WTC11 (cell line): ENCODE results near the gene P4HB. TPM values are rescaled to one million over a fixed set of nuclear protein-coding genes. Genes with fewer than 3 reads are reported as not detected.

Experiments used
- ATAC-seq: fragments of 200-7000 bp; cut with Tn5 transposase; 2 replicates; pipeline ENCODE4 v1.10.0; 2021; ENCODE audit warnings: mild to moderate bottlenecking, moderate library complexity
- CTCF ChIA-PET: fragments of 300-600 bp; sonication (Branson Sonifier 250); formaldehyde crosslinking; loops from one replicate; lab custom pipeline; 2021; ENCODE audit warnings: antibody characterized with exemption; lab: Charles Lee
- POLR2A ChIA-PET: fragments of 350-600 bp; sonication (Branson Sonifier 250); formaldehyde crosslinking; loops from one replicate; lab custom pipeline; 2021; ENCODE audit warnings: antibody characterized with exemption; lab: Charles Lee
- DNase-seq: peaks from one replicate; pipeline ENCODE4 v3.0.0; 2021; ENCODE audit warnings: low spot score
- H3K27ac Mint-ChIP-seq: 2 replicates; pipeline ENCODE4 v1.8.0; 2021; ENCODE audit warnings: mixed read lengths
- H3K27me3 Mint-ChIP-seq: 2 replicates; pipeline ENCODE4 v1.8.0; 2021; ENCODE audit warnings: low read depth, mild to moderate bottlenecking, moderate library complexity, mixed read lengths
- H3K36me3 Mint-ChIP-seq: 2 replicates; pipeline ENCODE4 v1.8.0; 2021; ENCODE audit warnings: mixed read lengths
- H3K4me1 Mint-ChIP-seq: 2 replicates; pipeline ENCODE4 v1.8.0; 2022; ENCODE audit warnings: mixed read lengths
- H3K4me3 Mint-ChIP-seq: 2 replicates; pipeline ENCODE4 v1.8.0; 2021; ENCODE audit warnings: mild to moderate bottlenecking, moderate library complexity, mixed read lengths
- H3K9me3 Mint-ChIP-seq: 2 replicates; pipeline ENCODE4 v1.8.0; 2021; ENCODE audit warnings: mixed read lengths
- ATF1 ChIP-seq: sonication (generic); formaldehyde crosslinking; IDR thresholded peaks from 2 replicates; pipeline ENCODE4 v1.8.1; 2023; ENCODE audit warnings: mild to moderate bottlenecking, moderate library complexity, missing genetic modification reagents
- CREB1 ChIP-seq: sonication (generic); formaldehyde crosslinking; IDR thresholded peaks from 2 replicates; pipeline ENCODE4 v1.8.0; 2023; ENCODE audit warnings: mild to moderate bottlenecking, missing genetic modification reagents
- ETV6 ChIP-seq: sonication (generic); formaldehyde crosslinking; IDR thresholded peaks from 2 replicates; pipeline ENCODE4 v1.8.1; 2022; ENCODE audit warnings: mild to moderate bottlenecking, missing genetic modification reagents
- KAT7 ChIP-seq: sonication (generic); formaldehyde crosslinking; IDR thresholded peaks from 2 replicates; pipeline ENCODE4 v1.8.1; 2023; ENCODE audit warnings: missing genetic modification reagents, mild to moderate bottlenecking, borderline replicate concordance
- NFE2L1 ChIP-seq: sonication (generic); formaldehyde crosslinking; IDR thresholded peaks from 2 replicates; pipeline ENCODE4 v1.8.1; 2023; ENCODE audit warnings: missing genetic modification reagents
- NR1H2 ChIP-seq: sonication (generic); formaldehyde crosslinking; IDR thresholded peaks from 2 replicates; pipeline ENCODE4 v1.9.0; 2021; ENCODE audit warnings: mild to moderate bottlenecking, moderate library complexity, missing genetic modification reagents
- RELA ChIP-seq: sonication (generic); formaldehyde crosslinking; IDR thresholded peaks from 2 replicates; pipeline ENCODE4 v1.8.1; 2022; ENCODE audit warnings: missing genetic modification reagents, mild to moderate bottlenecking, borderline replicate concordance
- RORB ChIP-seq: fragments of 250-450 bp; sonication (Bioruptor Pico); IDR thresholded peaks from 2 replicates; pipeline ENCODE4 v1.9.0; 2021; ENCODE audit warnings: mild to moderate bottlenecking
- SMAD4 ChIP-seq: sonication (generic); formaldehyde crosslinking; IDR thresholded peaks from 2 replicates; pipeline ENCODE4 v1.8.0; 2022; ENCODE audit warnings: mild to moderate bottlenecking, missing genetic modification reagents
- TCF7 ChIP-seq: sonication (generic); formaldehyde crosslinking; IDR thresholded peaks from 2 replicates; pipeline ENCODE4 v1.8.0; 2022; ENCODE audit warnings: mild to moderate bottlenecking, low read depth, missing genetic modification reagents, moderate library complexity
- TP53 ChIP-seq: sonication (generic); formaldehyde crosslinking; IDR thresholded peaks from 2 replicates; pipeline ENCODE4 v1.8.1; 2023; ENCODE audit warnings: mild to moderate bottlenecking, missing genetic modification reagents
- ZBTB21 ChIP-seq: sonication (generic); formaldehyde crosslinking; IDR thresholded peaks from 2 replicates; pipeline ENCODE4 v1.8.1; 2023; ENCODE audit warnings: mild to moderate bottlenecking, missing genetic modification reagents, borderline replicate concordance
- ZNF121 ChIP-seq: sonication (generic); formaldehyde crosslinking; IDR thresholded peaks from 2 replicates; pipeline ENCODE4 v1.8.0; 2023; ENCODE audit warnings: missing genetic modification reagents
- ZNF263 ChIP-seq: sonication (generic); formaldehyde crosslinking; IDR thresholded peaks from 2 replicates; pipeline ENCODE4 v1.8.1; 2022; ENCODE audit warnings: low read depth, mild to moderate bottlenecking, moderate library complexity, missing genetic modification reagents
- ZNF317 ChIP-seq: sonication (generic); formaldehyde crosslinking; IDR thresholded peaks from 2 replicates; pipeline ENCODE4 v1.8.1; 2023; ENCODE audit warnings: low read depth, mild to moderate bottlenecking, moderate library complexity, missing genetic modification reagents, borderline replicate concordance
- ZNF396 ChIP-seq: fragments of 250-450 bp; sonication (Bioruptor Pico); IDR thresholded peaks from 2 replicates; pipeline ENCODE4 v1.8.0; 2021; ENCODE audit warnings: mild to moderate bottlenecking, moderate library complexity, borderline replicate concordance
- ZNF671 ChIP-seq: fragments of 250-450 bp; sonication (Bioruptor Pico); IDR thresholded peaks from 2 replicates; pipeline ENCODE4 v1.8.0; 2021; ENCODE audit warnings: mild to moderate bottlenecking
- total RNA-seq: library from RNA; stranded (reverse); gene quantifications from 3 replicates; pipeline ENCODE4 v1.2.3, GENCODE V29; 2021
- TF ChIP-seq, protein P1 (sequence below): sonication (generic); formaldehyde crosslinking; IDR thresholded peaks from 2 replicates; pipeline ENCODE4 v1.8.1; 2022; ENCODE audit warnings: mild to moderate bottlenecking, missing genetic modification reagents, moderate library complexity, borderline replicate concordance
- TF ChIP-seq, protein P2 (sequence below): fragments of 250-450 bp; sonication (Bioruptor Pico); IDR thresholded peaks from 2 replicates; pipeline ENCODE4 v1.9.0; 2021; ENCODE audit warnings: moderate library complexity, mild to moderate bottlenecking, inconsistent platforms, borderline replicate concordance
- TF ChIP-seq, protein P3 (sequence below): sonication (generic); formaldehyde crosslinking; IDR thresholded peaks from 2 replicates; pipeline ENCODE4 v1.8.0; 2023; ENCODE audit warnings: missing genetic modification reagents, mild to moderate bottlenecking, borderline replicate concordance
- TF ChIP-seq, protein P4 (sequence below): sonication (generic); formaldehyde crosslinking; IDR thresholded peaks from 2 replicates; pipeline ENCODE4 v1.8.0; 2022; ENCODE audit warnings: mild to moderate bottlenecking, missing genetic modification reagents
- TF ChIP-seq, protein P5 (sequence below): fragments of 250-450 bp; sonication (Bioruptor Pico); IDR thresholded peaks from 2 replicates; pipeline ENCODE4 v1.9.0; 2021; ENCODE audit warnings: mild to moderate bottlenecking

P4HB gene
- total RNA-seq, 1 experiment from 2014 or later, result 380 TPM

DNA sequence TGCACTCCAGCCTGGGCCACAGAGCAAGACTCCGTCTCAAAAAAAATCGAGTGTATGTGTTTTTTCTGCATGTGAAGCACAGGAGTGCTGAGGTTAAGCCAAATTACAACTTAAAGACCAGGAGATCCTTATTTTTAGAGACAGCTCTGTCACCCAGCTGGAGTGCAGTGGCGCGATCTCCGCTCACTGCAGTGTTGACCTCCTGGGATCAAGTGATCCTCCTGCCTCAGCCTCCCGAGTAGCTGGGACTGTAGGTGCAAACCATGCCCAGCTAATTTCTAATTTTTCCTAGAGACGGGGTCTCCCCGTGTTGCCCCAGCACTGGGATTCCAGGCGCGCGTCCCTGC is 18.0 kb downstream of the P4HB start:
- no peaks in the 10 kb centered on the region for H3K9me3 Mint-ChIP-seq
- ChIA-PET CTCF (interaction anchor here (1.6 kb wide), 1 partner anchor 13 kb away, joined by 3 read pairs; no protein-coding TSS in a partner anchor), POLR2A (no interaction called here)
- no peak overlapping the region for H3K4me3 Mint-ChIP-seq
- H3K27me3 Mint-ChIP-seq, result no peaks in the 10 kb centered on the region
- H3K27ac Mint-ChIP-seq, result peak overlapping the region; percentile 23; the same call in 1 of the 2 replicates
- H3K4me1 Mint-ChIP-seq, result no peaks in the 10 kb centered on the region
- DNase-seq (no peak), ATAC-seq (no peak)
- H3K36me3 Mint-ChIP-seq, result peaks cover 31% of the 10 kb centered on the region
- no peak for TF ChIP-seq ZNF317 (CRISPR knock-in tag)
- no peak for TF ChIP-seq ZNF121
- TF ChIP-seq, protein P1, sequence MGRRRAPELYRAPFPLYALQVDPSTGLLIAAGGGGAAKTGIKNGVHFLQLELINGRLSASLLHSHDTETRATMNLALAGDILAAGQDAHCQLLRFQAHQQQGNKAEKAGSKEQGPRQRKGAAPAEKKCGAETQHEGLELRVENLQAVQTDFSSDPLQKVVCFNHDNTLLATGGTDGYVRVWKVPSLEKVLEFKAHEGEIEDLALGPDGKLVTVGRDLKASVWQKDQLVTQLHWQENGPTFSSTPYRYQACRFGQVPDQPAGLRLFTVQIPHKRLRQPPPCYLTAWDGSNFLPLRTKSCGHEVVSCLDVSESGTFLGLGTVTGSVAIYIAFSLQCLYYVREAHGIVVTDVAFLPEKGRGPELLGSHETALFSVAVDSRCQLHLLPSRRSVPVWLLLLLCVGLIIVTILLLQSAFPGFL (CRISPR knock-in tag), result no peak
- no peak for TF ChIP-seq TP53 (CRISPR knock-in tag)
- TF ChIP-seq ZNF671 (CRISPR knock-in tag), result no peak
- TF ChIP-seq ZNF396, result no peak
- TF ChIP-seq, protein P2, sequence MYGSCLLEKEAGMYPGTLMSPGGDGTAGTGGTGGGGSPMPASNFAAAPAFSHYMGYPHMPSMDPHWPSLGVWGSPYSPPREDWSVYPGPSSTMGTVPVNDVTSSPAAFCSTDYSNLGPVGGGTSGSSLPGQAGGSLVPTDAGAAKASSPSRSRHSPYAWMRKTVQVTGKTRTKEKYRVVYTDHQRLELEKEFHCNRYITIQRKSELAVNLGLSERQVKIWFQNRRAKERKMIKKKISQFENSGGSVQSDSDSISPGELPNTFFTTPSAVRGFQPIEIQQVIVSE (CRISPR knock-in tag), result no peak
- TF ChIP-seq, protein P3, sequence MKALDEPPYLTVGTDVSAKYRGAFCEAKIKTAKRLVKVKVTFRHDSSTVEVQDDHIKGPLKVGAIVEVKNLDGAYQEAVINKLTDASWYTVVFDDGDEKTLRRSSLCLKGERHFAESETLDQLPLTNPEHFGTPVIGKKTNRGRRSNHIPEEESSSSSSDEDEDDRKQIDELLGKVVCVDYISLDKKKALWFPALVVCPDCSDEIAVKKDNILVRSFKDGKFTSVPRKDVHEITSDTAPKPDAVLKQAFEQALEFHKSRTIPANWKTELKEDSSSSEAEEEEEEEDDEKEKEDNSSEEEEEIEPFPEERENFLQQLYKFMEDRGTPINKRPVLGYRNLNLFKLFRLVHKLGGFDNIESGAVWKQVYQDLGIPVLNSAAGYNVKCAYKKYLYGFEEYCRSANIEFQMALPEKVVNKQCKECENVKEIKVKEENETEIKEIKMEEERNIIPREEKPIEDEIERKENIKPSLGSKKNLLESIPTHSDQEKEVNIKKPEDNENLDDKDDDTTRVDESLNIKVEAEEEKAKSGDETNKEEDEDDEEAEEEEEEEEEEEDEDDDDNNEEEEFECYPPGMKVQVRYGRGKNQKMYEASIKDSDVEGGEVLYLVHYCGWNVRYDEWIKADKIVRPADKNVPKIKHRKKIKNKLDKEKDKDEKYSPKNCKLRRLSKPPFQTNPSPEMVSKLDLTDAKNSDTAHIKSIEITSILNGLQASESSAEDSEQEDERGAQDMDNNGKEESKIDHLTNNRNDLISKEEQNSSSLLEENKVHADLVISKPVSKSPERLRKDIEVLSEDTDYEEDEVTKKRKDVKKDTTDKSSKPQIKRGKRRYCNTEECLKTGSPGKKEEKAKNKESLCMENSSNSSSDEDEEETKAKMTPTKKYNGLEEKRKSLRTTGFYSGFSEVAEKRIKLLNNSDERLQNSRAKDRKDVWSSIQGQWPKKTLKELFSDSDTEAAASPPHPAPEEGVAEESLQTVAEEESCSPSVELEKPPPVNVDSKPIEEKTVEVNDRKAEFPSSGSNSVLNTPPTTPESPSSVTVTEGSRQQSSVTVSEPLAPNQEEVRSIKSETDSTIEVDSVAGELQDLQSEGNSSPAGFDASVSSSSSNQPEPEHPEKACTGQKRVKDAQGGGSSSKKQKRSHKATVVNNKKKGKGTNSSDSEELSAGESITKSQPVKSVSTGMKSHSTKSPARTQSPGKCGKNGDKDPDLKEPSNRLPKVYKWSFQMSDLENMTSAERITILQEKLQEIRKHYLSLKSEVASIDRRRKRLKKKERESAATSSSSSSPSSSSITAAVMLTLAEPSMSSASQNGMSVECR (CRISPR knock-in tag), result no peak
- TF ChIP-seq KAT7 (CRISPR knock-in tag), result no peak
- TF ChIP-seq ATF1 (CRISPR knock-in tag), result no peak
- TF ChIP-seq, protein P4, sequence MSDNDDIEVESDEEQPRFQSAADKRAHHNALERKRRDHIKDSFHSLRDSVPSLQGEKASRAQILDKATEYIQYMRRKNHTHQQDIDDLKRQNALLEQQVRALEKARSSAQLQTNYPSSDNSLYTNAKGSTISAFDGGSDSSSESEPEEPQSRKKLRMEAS (CRISPR knock-in tag), result no peak
- TF ChIP-seq NFE2L1 (CRISPR knock-in tag), result no peak
- TF ChIP-seq RELA (CRISPR knock-in tag), result no peak
- TF ChIP-seq, protein P5, sequence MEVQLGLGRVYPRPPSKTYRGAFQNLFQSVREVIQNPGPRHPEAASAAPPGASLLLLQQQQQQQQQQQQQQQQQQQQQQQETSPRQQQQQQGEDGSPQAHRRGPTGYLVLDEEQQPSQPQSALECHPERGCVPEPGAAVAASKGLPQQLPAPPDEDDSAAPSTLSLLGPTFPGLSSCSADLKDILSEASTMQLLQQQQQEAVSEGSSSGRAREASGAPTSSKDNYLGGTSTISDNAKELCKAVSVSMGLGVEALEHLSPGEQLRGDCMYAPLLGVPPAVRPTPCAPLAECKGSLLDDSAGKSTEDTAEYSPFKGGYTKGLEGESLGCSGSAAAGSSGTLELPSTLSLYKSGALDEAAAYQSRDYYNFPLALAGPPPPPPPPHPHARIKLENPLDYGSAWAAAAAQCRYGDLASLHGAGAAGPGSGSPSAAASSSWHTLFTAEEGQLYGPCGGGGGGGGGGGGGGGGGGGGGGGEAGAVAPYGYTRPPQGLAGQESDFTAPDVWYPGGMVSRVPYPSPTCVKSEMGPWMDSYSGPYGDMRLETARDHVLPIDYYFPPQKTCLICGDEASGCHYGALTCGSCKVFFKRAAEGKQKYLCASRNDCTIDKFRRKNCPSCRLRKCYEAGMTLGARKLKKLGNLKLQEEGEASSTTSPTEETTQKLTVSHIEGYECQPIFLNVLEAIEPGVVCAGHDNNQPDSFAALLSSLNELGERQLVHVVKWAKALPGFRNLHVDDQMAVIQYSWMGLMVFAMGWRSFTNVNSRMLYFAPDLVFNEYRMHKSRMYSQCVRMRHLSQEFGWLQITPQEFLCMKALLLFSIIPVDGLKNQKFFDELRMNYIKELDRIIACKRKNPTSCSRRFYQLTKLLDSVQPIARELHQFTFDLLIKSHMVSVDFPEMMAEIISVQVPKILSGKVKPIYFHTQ (CRISPR knock-in tag), result no peak
- TF ChIP-seq RORB (CRISPR knock-in tag), result no peak
- TF ChIP-seq ETV6, result no peak
- no peak for TF ChIP-seq SMAD4 (CRISPR knock-in tag)

DNA sequence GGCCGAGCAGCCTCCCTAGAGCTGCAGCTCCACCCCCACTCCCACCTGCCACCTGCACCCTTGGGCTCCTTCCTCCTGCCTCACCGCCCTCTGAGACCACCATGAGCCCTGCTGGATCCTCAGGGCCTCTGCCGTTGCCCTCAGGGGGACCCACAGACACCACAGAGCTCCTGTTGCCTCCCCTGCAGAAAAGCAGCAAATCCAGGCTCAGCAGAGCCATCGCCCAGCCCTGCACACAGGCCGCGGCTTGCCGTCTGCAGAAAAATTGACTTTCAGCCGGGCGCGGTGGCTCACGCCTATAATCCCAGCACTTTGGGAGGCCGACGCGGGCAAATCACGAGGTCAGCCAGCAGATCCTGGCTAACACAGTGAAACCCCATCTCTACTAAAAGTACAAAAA is 18.5 kb downstream of the P4HB start:
- POLR2A ChIA-PET, result interaction anchor here (0.7 kb wide), 1 partner anchor 17 kb away, joined by 3 read pairs; no protein-coding TSS in a partner anchor
- TF ChIP-seq ZBTB21 (no peak), ZNF263 (CRISPR knock-in tag) (no peak), NR1H2 (CRISPR knock-in tag) (no peak), CREB1 (CRISPR knock-in tag) (no peak), TCF7 (CRISPR knock-in tag) (no peak)
- TF ChIP-seq, protein P5 (CRISPR knock-in tag), result no peak

More for the DNA sequence above, 18.5 kb downstream of the P4HB start:
- no peak for DNase-seq
- H3K36me3 Mint-ChIP-seq, result peaks cover 26% of the 10 kb centered on the region
- H3K4me1 Mint-ChIP-seq, result no peaks in the 10 kb centered on the region
- H3K27me3 Mint-ChIP-seq, result no peaks in the 10 kb centered on the region
- CTCF ChIA-PET, result interaction anchor here (1.3 to 1.8 kb wide), 2 partner anchors 14 to 16 kb away, joined by 3 to 6 read pairs; no protein-coding TSS in a partner anchor
- no peak overlapping the region for H3K4me3 Mint-ChIP-seq
- ATAC-seq, result no peak
- no peak overlapping the region for H3K27ac Mint-ChIP-seq
- no peaks in the 10 kb centered on the region for H3K9me3 Mint-ChIP-seq
